ENCODE data around the gene GTPBP1.

DNA sequence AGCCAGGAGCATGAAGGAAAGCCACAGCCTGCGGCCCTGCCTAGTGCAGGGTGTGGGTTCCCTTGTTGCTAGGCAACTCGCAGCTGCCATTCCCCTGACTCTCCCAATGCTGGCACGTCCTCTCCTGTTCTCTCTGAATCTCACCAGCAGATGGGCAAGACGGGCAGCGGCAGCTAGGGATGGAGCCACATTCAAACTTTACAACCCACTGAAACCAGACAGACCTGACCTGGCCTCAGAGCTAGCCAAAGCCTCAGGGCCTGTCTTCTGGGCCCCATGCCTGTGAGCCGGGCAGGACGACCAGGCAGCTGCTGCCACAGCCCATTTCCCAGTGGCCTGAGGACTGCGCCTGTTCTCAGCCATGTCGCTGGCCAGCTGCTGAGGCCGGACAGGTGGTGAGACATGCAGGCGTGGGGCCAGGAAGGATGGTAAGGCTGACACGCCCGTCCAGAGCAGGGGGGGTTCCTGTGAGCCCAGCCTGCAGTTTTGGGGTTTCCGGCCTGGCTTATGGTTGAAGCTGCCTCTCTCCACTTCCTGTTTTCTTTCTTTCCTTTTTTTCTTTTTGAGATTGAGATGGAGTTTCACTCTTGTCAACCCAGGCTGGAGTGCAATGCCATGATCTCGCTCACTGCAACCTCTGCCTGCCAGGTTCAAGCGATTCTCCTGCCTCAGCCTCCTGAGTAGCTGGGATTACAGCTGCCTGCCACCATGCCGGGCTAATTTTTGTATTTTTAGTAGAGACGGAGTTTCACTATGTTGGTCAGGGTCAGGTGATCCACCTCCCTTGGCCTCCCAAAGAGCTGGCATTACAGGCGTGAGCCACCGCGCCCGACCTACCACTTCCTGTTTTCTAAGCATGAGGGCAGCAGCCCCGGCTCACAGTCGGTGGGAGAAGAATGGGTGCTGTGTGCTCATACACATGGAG, 45.9 kb downstream of the GTPBP1 start:
- TF ChIP-seq POLR2A (IDR thresholded peaks at IDR 0.05; ENCODE audit: low read depth): no peak
- no peak for TF ChIP-seq POLR2AphosphoS5 (IDR thresholded peaks at IDR 0.05)

Data from esophagus muscularis mucosa (tissue), 2 donors.